Measurements from ENCODE around the gene MYLK. TPM values are rescaled to one million over a fixed set of nuclear protein-coding genes. Genes with fewer than 3 reads are reported as not detected.

MYLK gene
- total RNA-seq, 1 donor from 2014 or later = 4.3 TPM

GRCh38 chr3:123819949-123820348, 64.2 kb downstream of the MYLK start:
- TF ChIP-seq CTCF (IDR thresholded peaks at IDR 0.05; ENCODE audit: partially characterized antibody, unreplicated experiment) = no peak
- Mint-ChIP-seq H3K9me3 (ENCODE audit: unreplicated experiment) (peaks cover 3% of the 10 kb centered on the region), H3K27me3 (ENCODE audit: unreplicated experiment) (peaks cover 1% of the 10 kb centered on the region), H3K4me1 (ENCODE audit: low read depth, unreplicated experiment) (peaks cover 2% of the 10 kb centered on the region), H3K4me3 (ENCODE audit: unreplicated experiment) (no peak overlapping the region), H3K36me3 (ENCODE audit: unreplicated experiment) (peaks cover 11% of the 10 kb centered on the region), H3K27ac (ENCODE audit: unreplicated experiment) (no peak overlapping the region)
- DNase-seq = no peak

DNA sequence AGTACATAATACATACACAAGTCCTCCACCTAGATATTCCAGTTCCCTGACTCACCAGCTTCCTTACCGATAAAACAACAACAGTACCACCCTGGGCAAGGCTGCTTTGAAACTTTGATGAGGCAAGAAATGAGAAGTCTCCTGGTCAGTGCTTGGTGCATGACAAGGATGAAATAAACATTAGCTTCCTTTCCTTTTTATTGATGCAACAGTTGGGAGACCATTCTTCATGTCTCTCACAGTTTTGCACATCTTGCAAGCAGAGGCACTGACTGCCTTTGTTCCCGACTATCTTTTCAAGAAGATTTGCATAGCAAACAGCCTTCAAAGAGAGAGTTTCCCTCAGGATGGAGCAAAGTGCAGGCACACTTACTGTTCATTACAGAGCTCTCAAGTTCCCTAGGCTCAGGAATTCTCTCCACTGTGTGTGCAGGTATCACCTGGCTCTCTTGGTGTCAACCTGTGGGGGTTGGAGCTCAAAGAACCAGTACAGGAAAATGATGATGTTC, 65.2 kb downstream of the MYLK start:
- Mint-ChIP-seq H3K36me3 (ENCODE audit: unreplicated experiment) (peaks cover 11% of the 10 kb centered on the region), H3K4me3 (ENCODE audit: unreplicated experiment) (no peak overlapping the region), H3K27ac (ENCODE audit: unreplicated experiment) (no peak overlapping the region), H3K27me3 (ENCODE audit: unreplicated experiment) (peaks cover 5% of the 10 kb centered on the region), H3K9me3 (ENCODE audit: unreplicated experiment) (peaks cover 3% of the 10 kb centered on the region), H3K4me1 (ENCODE audit: low read depth, unreplicated experiment) (peaks cover 2% of the 10 kb centered on the region)
- TF ChIP-seq CTCF (IDR thresholded peaks at IDR 0.05; ENCODE audit: partially characterized antibody, unreplicated experiment) = no peak
- no peak for DNase-seq

GRCh38 chr3:123818324-123818920, 65.7 kb downstream of the MYLK start:
- Mint-ChIP-seq H3K27ac (ENCODE audit: unreplicated experiment) (no peak overlapping the region), H3K4me1 (ENCODE audit: low read depth, unreplicated experiment) (peaks cover 2% of the 10 kb centered on the region), H3K4me3 (ENCODE audit: unreplicated experiment) (no peak overlapping the region), H3K9me3 (ENCODE audit: unreplicated experiment) (peaks cover 3% of the 10 kb centered on the region), H3K27me3 (ENCODE audit: unreplicated experiment) (peaks cover 5% of the 10 kb centered on the region), H3K36me3 (ENCODE audit: unreplicated experiment) (peaks cover 6% of the 10 kb centered on the region)
- no peak for TF ChIP-seq CTCF (IDR thresholded peaks at IDR 0.05; ENCODE audit: partially characterized antibody, unreplicated experiment)
- no peak for DNase-seq

DNA sequence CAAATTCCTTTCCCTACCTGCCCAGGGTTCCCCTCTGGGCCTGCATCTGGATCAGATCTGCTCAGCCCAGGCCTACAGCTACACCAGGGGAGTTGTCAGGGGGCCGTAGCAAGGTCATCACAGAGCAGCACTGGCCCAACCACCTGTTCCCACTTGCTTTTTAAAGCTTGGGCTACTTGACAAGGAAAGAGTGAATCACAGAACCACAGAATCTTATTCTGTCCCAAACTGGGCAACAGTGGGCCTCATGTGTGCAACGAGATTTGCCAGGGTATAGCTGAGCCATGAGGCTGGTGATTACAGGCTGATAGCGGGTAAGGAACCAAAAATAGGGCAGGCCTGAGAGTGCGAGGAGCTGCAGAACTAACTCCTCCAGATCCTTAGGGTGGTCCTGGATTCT, 66.7 kb downstream of the MYLK start:
- TF ChIP-seq CTCF (IDR thresholded peaks at IDR 0.05; ENCODE audit: partially characterized antibody, unreplicated experiment) = no peak
- peaks cover 3% of the 10 kb centered on the region for H3K27me3 Mint-ChIP-seq (ENCODE audit: unreplicated experiment)
- DNase-seq = no peak
- H3K4me3 Mint-ChIP-seq (ENCODE audit: unreplicated experiment) = no peak overlapping the region
- H3K36me3 Mint-ChIP-seq (ENCODE audit: unreplicated experiment) = no peaks in the 10 kb centered on the region
- H3K9me3 Mint-ChIP-seq (ENCODE audit: unreplicated experiment) = peaks cover 3% of the 10 kb centered on the region
- H3K4me1 Mint-ChIP-seq (ENCODE audit: low read depth, unreplicated experiment) = peaks cover 2% of the 10 kb centered on the region
- H3K27ac Mint-ChIP-seq (ENCODE audit: unreplicated experiment) = no peak overlapping the region

DNA sequence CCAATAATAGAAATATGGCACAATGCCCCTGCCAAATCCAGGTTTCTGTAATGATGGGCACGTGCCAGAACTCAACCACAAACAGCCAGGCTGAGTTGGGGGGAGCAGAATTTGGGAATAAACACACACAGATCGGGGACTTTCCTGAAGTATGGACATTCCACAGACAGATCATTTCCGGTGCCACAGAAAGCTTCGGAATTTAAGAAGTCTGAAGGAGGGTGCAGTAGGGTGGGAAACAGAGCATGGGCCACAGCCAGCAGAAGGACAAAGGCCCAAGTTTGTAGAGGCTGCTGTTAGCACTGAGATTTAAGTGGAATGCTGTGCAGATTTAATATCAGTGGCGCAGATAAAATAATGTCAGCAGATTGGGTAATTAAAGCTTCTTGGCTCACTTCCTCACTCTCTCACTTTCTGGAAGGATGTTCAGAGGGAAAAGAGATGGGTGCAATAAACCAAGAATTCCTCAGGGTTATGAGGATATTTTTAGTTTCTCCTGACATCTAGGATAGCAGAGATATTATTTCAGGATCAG, 67.4 kb downstream of the MYLK start:
- H3K4me1 Mint-ChIP-seq (ENCODE audit: low read depth, unreplicated experiment) = peaks cover 2% of the 10 kb centered on the region
- no peak for DNase-seq
- peaks cover 3% of the 10 kb centered on the region for H3K27me3 Mint-ChIP-seq (ENCODE audit: unreplicated experiment)
- H3K27ac Mint-ChIP-seq (ENCODE audit: unreplicated experiment) = no peak overlapping the region
- no peak overlapping the region for H3K4me3 Mint-ChIP-seq (ENCODE audit: unreplicated experiment)
- H3K36me3 Mint-ChIP-seq (ENCODE audit: unreplicated experiment) = no peaks in the 10 kb centered on the region
- no peak for TF ChIP-seq CTCF (IDR thresholded peaks at IDR 0.05; ENCODE audit: partially characterized antibody, unreplicated experiment)
- H3K9me3 Mint-ChIP-seq (ENCODE audit: unreplicated experiment) = peaks cover 1% of the 10 kb centered on the region
